Duodenal mucosa (tissue), 2 donors: ENCODE data around the gene TNFRSF1B.
A peak's percentile ranks its signal among the peaks of the same experiment; 100 is the strongest.

ENCODE experiments used
- H3K27ac ChIP-seq: one replicate; pipeline ENCODE4 v1.7.0; 2013; ENCODE audit warnings: low read depth, low read length
- H3K27me3 ChIP-seq, 2 donors: one replicate each; pipeline ENCODE4 v1.7.0; 2013; ENCODE audit warnings: low read length in 2 of 2, control low read depth in 1 of 2; ENCODE audit not compliant: insufficient read depth in 2 of 2, control insufficient read depth in 1 of 2
- H3K36me3 ChIP-seq, 2 donors: one replicate each; pipeline ENCODE4 v1.7.0; 2013; ENCODE audit warnings: low read length in 2 of 2, control low read depth in 1 of 2; ENCODE audit not compliant: insufficient read depth in 2 of 2, control insufficient read depth in 1 of 2
- H3K4me1 ChIP-seq, 2 donors: one replicate each; pipeline ENCODE4 v1.7.0; 2013; ENCODE audit warnings: low read length in 2 of 2, control low read depth in 1 of 2; ENCODE audit not compliant: insufficient read depth in 2 of 2, control insufficient read depth in 1 of 2
- H3K4me3 ChIP-seq, 2 donors: one replicate each; pipeline ENCODE4 v1.7.0; 2013; ENCODE audit warnings: low read length in 2 of 2, low read depth in 1 of 2
- H3K9ac ChIP-seq, 2 donors: one replicate each; pipeline ENCODE4 v1.7.0; 2013; ENCODE audit warnings: low read length in 2 of 2, low read depth in 1 of 2
- H3K9me3 ChIP-seq, 2 donors: one replicate each; pipeline ENCODE4 v1.7.0; 2013; ENCODE audit warnings: low read length in 2 of 2, control low read depth in 1 of 2; ENCODE audit not compliant: control insufficient read depth in 1 of 2

Gene TNFRSF1B

DNA sequence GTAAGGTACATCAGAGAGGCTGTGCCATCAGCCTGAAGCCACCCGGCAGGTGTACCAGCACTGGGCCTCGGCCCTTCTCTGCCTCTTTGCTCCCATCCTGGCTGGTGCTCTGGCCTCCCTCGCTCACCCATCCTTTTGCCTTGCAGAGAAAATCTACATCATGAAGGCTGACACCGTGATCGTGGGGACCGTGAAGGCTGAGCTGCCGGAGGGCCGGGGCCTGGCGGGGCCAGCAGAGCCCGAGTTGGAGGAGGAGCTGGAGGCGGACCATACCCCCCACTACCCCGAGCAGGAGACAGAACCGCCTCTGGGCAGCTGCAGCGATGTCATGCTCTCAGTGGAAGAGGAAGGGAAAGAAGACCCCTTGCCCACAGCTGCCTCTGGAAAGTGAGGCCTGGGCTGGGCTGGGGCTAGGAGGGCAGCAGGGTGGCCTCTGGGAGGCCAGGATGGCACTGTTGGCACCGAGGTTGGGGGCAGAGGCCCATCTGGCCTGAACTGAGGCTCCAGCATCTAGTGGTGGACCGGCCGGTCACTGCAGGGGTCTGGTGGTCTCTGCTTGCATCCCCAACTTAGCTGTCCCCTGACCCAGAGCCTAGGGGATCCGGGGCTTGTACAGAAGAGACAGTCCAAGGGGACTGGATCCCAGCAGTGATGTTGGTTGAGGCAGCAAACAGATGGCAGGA lies 24.5 kb upstream of the TNFRSF1B start:
- Histone ChIP-seq H3K9ac (no peak overlapping the region), H3K4me1 (peaks cover 28 to 45% of the 10 kb centered on the region in 2 donors), H3K9me3 (no peaks in the 10 kb centered on the region), H3K27me3 (no peaks in the 10 kb centered on the region), H3K4me3 (no peak overlapping the region), H3K27ac (no peak overlapping the region), H3K36me3 (no peaks in the 10 kb centered on the region)

DNA sequence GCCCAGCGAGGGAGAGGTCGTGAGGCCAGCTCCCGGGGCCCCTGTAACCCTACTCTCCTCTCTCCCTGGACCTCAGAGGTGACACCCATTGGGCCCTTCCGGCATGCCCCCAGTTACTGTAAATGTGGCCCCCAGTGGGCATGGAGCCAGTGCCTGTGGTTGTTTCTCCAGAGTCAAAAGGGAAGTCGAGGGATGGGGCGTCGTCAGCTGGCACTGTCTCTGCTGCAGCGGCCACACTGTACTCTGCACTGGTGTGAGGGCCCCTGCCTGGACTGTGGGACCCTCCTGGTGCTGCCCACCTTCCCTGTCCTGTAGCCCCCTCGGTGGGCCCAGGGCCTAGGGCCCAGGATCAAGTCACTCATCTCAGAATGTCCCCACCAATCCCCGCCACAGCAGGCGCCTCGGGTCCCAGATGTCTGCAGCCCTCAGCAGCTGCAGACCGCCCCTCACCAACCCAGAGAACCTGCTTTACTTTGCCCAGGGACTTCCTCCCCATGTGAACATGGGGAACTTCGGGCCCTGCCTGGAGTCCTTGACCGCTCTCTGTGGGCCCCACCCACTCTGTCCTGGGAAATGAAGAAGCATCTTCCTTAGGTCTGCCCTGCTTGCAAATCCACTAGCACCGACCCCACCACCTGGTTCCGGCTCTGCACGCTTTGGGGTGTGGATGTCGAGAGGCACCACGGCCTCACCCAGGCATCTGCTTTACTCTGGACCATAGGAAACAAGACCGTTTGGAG lies 23.7 kb upstream of the TNFRSF1B start:
- H3K27ac ChIP-seq: no peak overlapping the region
- no peak overlapping the region for H3K9ac ChIP-seq
- no peaks in the 10 kb centered on the region for H3K9me3 ChIP-seq
- no peaks in the 10 kb centered on the region for H3K36me3 ChIP-seq
- no peak overlapping the region for H3K4me3 ChIP-seq
- H3K4me1 ChIP-seq: peaks cover 36 to 53% of the 10 kb centered on the region in 2 donors
- H3K27me3 ChIP-seq: no peaks in the 10 kb centered on the region

DNA sequence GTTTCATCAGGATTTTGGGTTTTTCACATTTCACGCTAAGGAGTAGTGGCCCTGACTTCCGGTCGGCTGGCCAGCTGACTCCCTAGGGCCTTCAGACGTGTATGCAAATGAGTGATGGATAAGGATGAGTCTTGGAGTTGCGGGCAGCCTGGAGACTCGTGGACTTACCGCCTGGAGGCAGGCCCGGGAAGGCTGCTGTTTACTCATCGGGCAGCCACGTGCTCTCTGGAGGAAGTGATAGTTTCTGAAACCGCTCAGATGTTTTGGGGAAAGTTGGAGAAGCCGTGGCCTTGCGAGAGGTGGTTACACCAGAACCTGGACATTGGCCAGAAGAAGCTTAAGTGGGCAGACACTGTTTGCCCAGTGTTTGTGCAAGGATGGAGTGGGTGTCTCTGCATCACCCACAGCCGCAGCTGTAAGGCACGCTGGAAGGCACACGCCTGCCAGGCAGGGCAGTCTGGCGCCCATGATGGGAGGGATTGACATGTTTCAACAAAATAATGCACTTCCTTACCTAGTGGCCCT lies 23.1 kb upstream of the TNFRSF1B start:
- Histone ChIP-seq H3K9ac (peak overlapping the region; percentile 58 to 63), H3K9me3 (no peaks in the 10 kb centered on the region), H3K4me3 (peak overlapping the region; percentile 27 to 36), H3K27me3 (no peaks in the 10 kb centered on the region), H3K27ac (peak overlapping the region; percentile 47), H3K4me1 (peaks cover 40 to 58% of the 10 kb centered on the region in 2 donors), H3K36me3 (no peaks in the 10 kb centered on the region)

DNA sequence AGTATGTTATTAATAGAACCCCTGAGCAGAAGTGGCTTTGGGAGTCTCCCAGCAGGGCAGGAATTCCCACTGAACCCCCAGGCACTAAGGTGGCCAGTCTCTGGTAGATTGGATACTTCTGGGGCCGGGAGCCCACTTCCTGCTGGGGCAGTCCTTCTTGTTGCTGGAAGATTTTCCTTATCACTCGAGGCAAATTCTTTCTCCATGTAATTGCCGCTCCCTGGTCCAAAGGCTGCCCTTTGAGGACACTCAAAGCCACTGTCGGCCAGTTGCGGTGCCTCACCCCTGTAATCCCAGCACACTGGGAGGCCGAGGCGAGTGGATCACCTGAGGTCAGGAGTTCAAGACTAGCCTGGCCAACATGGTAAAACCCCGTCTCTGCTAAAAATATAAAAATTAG lies 22.6 kb upstream of the TNFRSF1B start:
- Histone ChIP-seq H3K27me3 (no peaks in the 10 kb centered on the region), H3K4me1 (peaks cover 45 to 64% of the 10 kb centered on the region in 2 donors), H3K27ac (peak overlapping the region; percentile 47), H3K9ac (peak overlapping the region; percentile 58 to 63), H3K9me3 (no peaks in the 10 kb centered on the region), H3K36me3 (no peaks in the 10 kb centered on the region), H3K4me3 (peak overlapping the region; percentile 27 to 36)

DNA sequence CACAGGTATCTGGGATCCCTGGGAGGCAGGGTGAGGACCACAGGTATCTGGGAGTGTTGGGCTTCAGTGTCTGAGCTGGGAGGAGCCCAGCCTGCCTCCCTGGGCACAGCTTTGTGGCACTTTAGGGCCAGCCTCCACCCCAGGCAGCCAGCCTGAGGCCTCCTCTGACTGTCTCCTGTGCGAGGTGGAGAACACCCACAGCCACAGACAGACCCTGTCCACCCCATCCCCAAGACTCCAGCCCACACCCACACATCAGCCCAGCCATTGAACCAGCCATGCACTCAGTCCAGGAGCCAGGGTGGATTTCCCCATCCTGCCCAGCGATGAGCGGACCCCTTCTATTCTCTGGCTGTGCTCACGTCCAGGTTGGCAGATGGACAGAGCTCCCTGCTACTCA lies 21.8 kb upstream of the TNFRSF1B start:
- H3K4me3 ChIP-seq: no peak overlapping the region
- no peak overlapping the region for H3K27ac ChIP-seq
- H3K9me3 ChIP-seq: peaks cover 0 to 4% of the 10 kb centered on the region in 2 donors
- no peaks in the 10 kb centered on the region for H3K36me3 ChIP-seq
- peaks cover 50 to 66% of the 10 kb centered on the region in 2 donors for H3K4me1 ChIP-seq
- no peaks in the 10 kb centered on the region for H3K27me3 ChIP-seq
- no peak overlapping the region for H3K9ac ChIP-seq

DNA sequence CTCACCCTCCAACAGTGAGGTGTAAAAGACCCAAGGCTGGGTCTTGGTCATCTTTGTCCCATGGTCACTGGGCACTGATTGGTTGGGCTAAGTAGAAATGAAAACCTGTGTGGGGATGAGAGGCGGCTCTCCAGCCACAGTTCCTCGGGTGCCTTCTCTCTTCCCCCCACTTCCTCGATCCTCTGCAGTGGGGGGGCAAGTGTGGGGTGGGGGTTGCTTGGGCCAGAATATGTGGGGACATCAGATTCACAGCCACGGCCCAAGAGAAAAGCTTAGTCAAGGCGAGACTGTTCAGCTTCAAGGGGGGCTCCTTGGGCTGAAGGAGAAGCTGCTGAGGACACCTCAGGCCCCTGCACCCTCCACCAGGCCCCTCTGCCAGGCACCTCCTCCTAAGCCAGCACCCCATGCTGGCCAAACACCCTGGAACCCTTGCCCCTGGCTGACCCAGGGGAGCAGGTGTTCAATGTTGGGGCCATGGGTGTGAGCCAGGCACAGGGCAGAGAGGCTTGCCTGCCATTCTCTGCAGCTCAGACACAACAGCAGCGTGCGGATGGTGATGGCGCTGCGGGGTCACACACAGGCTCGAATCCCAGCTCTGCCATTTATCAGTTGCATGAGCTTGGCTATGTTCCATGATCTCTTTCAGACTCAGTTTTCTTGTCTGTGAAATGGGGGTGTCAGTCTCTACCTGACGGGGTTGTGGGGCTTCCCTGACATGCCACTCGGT lies 21.0 kb upstream of the TNFRSF1B start:
- Histone ChIP-seq H3K9me3 (peaks cover 0 to 5% of the 10 kb centered on the region in 2 donors), H3K27me3 (no peaks in the 10 kb centered on the region), H3K9ac (no peak overlapping the region), H3K4me3 (no peak overlapping the region), H3K27ac (no peak overlapping the region), H3K4me1 (peaks cover 53 to 69% of the 10 kb centered on the region in 2 donors), H3K36me3 (no peaks in the 10 kb centered on the region)

DNA sequence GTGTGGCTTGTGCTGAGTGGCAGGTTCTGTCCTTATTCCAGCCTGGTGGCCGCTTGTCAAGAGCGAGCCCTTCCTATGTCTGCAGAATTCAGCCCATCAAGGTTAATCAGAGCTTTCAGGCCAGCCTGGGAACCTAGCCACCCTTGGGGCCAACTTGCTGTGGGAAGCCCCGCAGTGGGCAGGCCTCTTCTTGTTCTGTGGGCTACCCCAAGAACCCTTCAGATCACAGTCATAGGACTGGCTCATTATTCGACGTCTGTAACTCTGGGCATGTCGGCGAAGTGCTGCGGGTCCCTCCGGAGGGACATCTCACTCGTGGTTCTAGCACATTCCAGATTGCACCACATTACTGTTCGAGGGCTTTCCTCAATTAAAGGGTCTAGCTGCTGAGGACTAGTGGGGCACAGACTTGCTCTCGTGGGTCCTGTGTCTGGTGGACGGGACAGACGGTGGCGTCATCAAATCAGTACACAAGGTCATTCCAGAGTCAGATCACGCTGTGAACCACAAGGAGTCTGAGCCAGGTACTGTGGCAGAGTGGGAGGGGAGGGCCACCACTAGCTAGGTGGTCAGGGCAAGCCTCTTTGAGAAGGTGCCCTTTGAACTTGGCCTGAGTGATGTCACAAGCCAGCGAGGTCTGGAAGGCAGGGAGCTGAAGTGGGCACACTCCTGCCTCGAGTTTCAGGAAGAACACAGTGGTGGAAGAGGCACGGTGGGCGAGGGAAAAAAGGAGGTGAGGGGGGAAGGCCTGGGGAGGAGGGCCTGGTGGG lies 20.3 kb upstream of the TNFRSF1B start:
- H3K36me3 ChIP-seq: no peaks in the 10 kb centered on the region
- no peak overlapping the region for H3K4me3 ChIP-seq
- H3K9me3 ChIP-seq: peaks cover 0 to 5% of the 10 kb centered on the region in 2 donors
- no peaks in the 10 kb centered on the region for H3K27me3 ChIP-seq
- H3K9ac ChIP-seq: peak overlapping the region in 1 of 2 donors; percentile 8
- H3K4me1 ChIP-seq: peaks cover 60 to 73% of the 10 kb centered on the region in 2 donors
- no peak overlapping the region for H3K27ac ChIP-seq

DNA sequence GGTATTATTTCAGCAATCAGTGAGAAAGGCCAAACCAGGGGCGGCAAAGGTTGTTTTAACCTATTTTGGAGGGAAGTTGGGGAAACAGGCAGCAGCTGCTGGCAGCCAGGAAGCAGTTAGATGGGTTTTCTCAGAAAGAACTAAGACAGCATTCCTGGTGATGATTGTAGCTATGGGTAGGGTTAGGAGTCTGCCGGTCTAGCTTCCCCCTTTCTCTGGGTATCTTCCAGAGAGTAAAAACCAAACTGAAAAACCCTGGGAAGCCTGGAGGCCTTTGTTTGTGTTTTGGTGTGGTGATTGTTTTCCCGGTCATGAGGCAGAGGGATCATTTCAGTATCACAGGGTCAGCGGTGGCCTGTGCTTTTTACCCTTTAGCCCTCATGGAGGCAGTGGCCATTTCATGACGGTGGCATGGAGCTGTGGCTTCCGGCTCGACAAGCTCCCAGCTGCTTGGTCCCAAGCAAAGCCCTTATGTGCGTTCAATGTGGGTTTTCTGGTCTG lies 19.5 kb upstream of the TNFRSF1B start:
- Histone ChIP-seq H3K27me3 (no peaks in the 10 kb centered on the region), H3K27ac (no peak overlapping the region), H3K9me3 (peaks cover 0 to 5% of the 10 kb centered on the region in 2 donors), H3K9ac (peak overlapping the region in 1 of 2 donors; percentile 8), H3K36me3 (no peaks in the 10 kb centered on the region), H3K4me1 (peaks cover 68 to 80% of the 10 kb centered on the region in 2 donors), H3K4me3 (no peak overlapping the region)

DNA sequence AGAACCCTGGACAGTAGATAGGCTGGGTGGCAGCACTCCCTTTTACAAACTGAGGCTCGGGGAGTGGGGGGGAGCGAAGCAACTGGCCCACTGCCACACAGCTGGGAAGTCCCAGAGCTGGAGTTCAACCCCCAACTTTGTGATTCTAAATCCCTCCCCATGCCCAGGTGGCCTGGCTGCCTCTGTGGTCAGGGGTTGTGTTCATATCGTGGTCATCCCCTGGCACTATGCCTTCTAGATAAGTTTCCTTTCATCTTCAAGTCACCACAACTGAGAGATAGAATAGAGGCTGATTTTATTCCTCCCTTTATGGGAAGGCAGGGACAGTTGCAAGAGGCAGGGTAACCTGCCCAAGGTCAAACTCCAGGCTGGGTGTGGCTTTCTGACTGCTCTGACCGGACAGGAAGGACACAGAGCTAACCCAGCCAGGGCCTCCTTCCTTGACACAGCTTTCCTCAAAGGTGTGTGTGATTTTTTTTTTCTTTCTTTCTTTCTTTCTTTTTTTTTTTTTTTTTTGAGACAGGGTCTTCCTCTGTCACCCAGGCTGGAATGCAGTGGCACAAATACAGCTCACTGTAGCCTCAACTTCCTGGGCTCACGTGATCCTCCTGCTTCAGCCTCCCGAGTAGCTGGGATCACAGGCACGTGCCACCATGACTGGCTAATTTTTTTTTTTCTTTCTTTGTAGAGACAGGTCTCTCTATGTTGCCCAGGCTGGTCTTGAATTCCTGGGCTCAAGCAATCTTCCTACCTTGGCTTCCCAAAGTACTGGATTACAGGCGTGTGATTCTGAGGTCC lies 18.4 kb upstream of the TNFRSF1B start:
- H3K36me3 ChIP-seq: no peaks in the 10 kb centered on the region
- H3K4me3 ChIP-seq: peak overlapping the region in 1 of 2 donors; percentile 8
- peak overlapping the region; percentile 43 for H3K27ac ChIP-seq
- H3K27me3 ChIP-seq: no peaks in the 10 kb centered on the region
- H3K9me3 ChIP-seq: peaks cover 0 to 5% of the 10 kb centered on the region in 2 donors
- H3K4me1 ChIP-seq: peaks cover 76 to 79% of the 10 kb centered on the region in 2 donors
- peak overlapping the region; percentile 14 to 27 for H3K9ac ChIP-seq
